ENCODE measurements around the gene GCNT1. TPM values are rescaled to one million over a fixed set of nuclear protein-coding genes. Genes with fewer than 3 reads are reported as not detected.

GCNT1 gene
- total and polyA plus RNA-seq, 7 donors: 0.11 to 2.6 (median 1.1) TPM

- no peak for ATAC-seq
- no peaks in the 10 kb centered on the region for H3K36me3 ChIP-seq (ENCODE audit: insufficient read depth in 1 of 2, low read depth in 1 of 2)
- H3K4me1 ChIP-seq: no peaks in the 10 kb centered on the region
- intact Hi-C loops (cut with DNase I): no loop called here
- no peak overlapping the region for H3K27ac ChIP-seq
- no peak overlapping the region for H3K4me3 ChIP-seq
- no peaks in the 10 kb centered on the region for H3K9me3 ChIP-seq
- WGBS, 3 donors: 77 to 85% (median 80%) methylated on average over 5 of the region's 5 CpGs
- H3K27me3 ChIP-seq (ENCODE audit: insufficient read depth in 3 of 3, low read length in 2 of 3): no peaks in the 10 kb centered on the region
- DNase-seq: no peak
- TF ChIP-seq, protein P1, sequence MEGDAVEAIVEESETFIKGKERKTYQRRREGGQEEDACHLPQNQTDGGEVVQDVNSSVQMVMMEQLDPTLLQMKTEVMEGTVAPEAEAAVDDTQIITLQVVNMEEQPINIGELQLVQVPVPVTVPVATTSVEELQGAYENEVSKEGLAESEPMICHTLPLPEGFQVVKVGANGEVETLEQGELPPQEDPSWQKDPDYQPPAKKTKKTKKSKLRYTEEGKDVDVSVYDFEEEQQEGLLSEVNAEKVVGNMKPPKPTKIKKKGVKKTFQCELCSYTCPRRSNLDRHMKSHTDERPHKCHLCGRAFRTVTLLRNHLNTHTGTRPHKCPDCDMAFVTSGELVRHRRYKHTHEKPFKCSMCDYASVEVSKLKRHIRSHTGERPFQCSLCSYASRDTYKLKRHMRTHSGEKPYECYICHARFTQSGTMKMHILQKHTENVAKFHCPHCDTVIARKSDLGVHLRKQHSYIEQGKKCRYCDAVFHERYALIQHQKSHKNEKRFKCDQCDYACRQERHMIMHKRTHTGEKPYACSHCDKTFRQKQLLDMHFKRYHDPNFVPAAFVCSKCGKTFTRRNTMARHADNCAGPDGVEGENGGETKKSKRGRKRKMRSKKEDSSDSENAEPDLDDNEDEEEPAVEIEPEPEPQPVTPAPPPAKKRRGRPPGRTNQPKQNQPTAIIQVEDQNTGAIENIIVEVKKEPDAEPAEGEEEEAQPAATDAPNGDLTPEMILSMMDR (IDR thresholded peaks at IDR 0.05): no peak
These were observed 83.4 kb downstream of the GCNT1 start for GRCh38 chr9:76542360-76542759.

DNA sequence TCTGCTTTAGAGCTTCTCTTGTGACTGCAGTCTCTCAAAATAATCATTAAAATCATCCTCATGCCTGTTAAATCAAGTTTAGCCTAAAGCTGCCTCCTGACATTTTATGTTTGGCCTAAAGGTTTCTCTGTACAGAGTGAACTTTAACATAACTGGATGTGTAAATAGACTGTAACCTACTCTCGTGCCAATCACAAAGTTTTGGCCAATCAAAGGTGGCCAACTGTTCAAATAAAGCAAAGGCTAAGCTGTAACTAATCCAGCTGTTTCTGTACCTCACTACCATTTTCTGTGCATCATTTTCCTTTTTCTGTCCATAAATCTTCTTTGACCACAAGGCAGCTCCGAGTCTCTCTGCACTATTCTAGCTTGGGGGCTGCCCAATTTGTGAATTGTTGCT, 86.2 kb downstream of the GCNT1 start:
- TF ChIP-seq, protein P1 (IDR thresholded peaks at IDR 0.05): no peak
- no peaks in the 10 kb centered on the region for H3K36me3 ChIP-seq (ENCODE audit: insufficient read depth in 1 of 2, low read depth in 1 of 2)
- H3K9me3 ChIP-seq: no peaks in the 10 kb centered on the region
- no peak overlapping the region for H3K27ac ChIP-seq
- no peaks in the 10 kb centered on the region for H3K4me1 ChIP-seq
- WGBS, 3 donors: 62 to 72% (median 65%) methylated on average over 2 of the region's 2 CpGs
- DNase-seq (no peak), ATAC-seq (no peak)
- peaks cover 0 to under 1% (median 0%) of the 10 kb centered on the region in 3 donors for H3K27me3 ChIP-seq (ENCODE audit: insufficient read depth in 3 of 3, low read length in 2 of 3)
- intact Hi-C loops (cut with DNase I): no loop called here
- no peak overlapping the region for H3K4me3 ChIP-seq

DNA sequence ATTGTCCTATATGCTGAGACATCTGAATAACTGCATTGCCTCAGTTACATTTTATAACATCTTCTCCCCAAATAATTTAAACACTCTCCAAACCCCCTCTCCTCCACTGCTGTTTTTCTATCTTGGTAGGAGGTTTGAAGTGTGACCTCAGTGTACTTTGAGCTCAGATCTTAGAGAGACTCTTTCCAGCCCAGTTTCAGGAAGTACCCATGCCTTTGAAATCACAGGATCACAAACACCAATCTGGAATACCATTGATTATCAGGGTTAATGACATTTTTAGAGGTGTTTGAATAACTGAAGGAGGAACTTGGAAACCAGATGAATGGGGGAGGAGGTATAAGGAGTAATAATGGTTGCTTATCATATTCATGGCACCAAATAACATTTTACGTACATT, 93.2 kb downstream of the GCNT1 start:
- no peaks in the 10 kb centered on the region for H3K36me3 ChIP-seq (ENCODE audit: insufficient read depth in 1 of 2, low read depth in 1 of 2)
- H3K4me1 ChIP-seq: no peaks in the 10 kb centered on the region
- H3K27me3 ChIP-seq (ENCODE audit: insufficient read depth in 3 of 3, low read length in 2 of 3): peaks cover 0 to 2% (median 0%) of the 10 kb centered on the region in 3 donors
- 91 to 100% (median 97%) methylated on average over 1 of the region's 1 CpG for WGBS, 3 donors
- DNase-seq: no peak
- TF ChIP-seq, protein P1 (IDR thresholded peaks at IDR 0.05): no peak
- intact Hi-C loops (cut with DNase I): no loop called here
- H3K27ac ChIP-seq: no peak overlapping the region
- no peaks in the 10 kb centered on the region for H3K9me3 ChIP-seq
- ATAC-seq: no peak
- no peak overlapping the region for H3K4me3 ChIP-seq

- ATAC-seq (no peak), DNase-seq (no peak)
- Histone ChIP-seq H3K9me3 (no peaks in the 10 kb centered on the region), H3K4me3 (no peak overlapping the region), H3K4me1 (no peaks in the 10 kb centered on the region), H3K27ac (no peak overlapping the region), H3K27me3 (ENCODE audit: insufficient read depth in 3 of 3, low read length in 2 of 3) (peaks cover 0 to 2% (median 0%) of the 10 kb centered on the region in 3 donors), H3K36me3 (ENCODE audit: insufficient read depth in 1 of 2, low read depth in 1 of 2) (no peaks in the 10 kb centered on the region)
- WGBS, 3 donors: 87 to 89% (median 89%) methylated on average over 11 of the region's 11 CpGs
- TF ChIP-seq, protein P1 (IDR thresholded peaks at IDR 0.05): no peak
- intact Hi-C loops (cut with DNase I): no loop called here
These were observed 93.9 kb downstream of the GCNT1 start for GRCh38 chr9:76552751-76553455.

DNA sequence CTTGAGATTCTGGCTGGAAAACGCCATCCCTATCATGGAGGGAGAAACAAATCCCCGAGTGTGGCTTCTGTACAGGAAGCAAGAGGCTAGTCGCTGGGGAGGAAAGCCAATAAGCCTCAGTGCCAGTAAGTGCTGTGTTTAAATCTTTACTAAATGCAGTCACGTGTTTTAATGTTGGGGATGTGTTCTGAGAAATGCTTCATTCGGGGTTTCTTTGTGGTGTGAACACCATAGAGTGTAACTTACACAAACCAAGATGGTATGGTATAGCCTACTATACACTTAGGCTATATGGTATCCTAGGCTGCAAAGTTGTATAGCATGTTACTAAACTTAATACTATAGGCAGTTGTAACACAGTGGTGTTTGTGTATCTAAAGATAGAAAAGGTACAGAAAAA, 94.7 kb downstream of the GCNT1 start:
- Histone ChIP-seq H3K36me3 (ENCODE audit: insufficient read depth in 1 of 2, low read depth in 1 of 2) (no peaks in the 10 kb centered on the region), H3K4me1 (no peaks in the 10 kb centered on the region), H3K9me3 (no peaks in the 10 kb centered on the region), H3K27me3 (ENCODE audit: insufficient read depth in 3 of 3, low read length in 2 of 3) (peaks cover 0 to 2% (median 0%) of the 10 kb centered on the region in 3 donors), H3K27ac (no peak overlapping the region), H3K4me3 (no peak overlapping the region)
- DNase-seq (no peak), ATAC-seq (no peak)
- 64 to 70% (median 69%) methylated on average over 5 of the region's 5 CpGs for WGBS, 3 donors
- intact Hi-C loops (cut with DNase I): no loop called here
- TF ChIP-seq, protein P1 (IDR thresholded peaks at IDR 0.05): no peak
